GM13976 (cell line): ENCODE measurements around the gene ARHGEF25.

Source experiments
- DNase-seq: peaks from one replicate; pipeline ENCODE4 v3.0.0; 2012; ENCODE audit warnings: low spot score
- CTCF ChIP-seq: IDR thresholded peaks from 2 replicates; pipeline ENCODE4 v1.5.1; 2012; ENCODE audit warnings: borderline replicate concordance, mild to moderate bottlenecking; ENCODE audit not compliant: insufficient read depth; ENCODE audit errors: extremely low read depth, missing control alignments, control extremely low read depth
- in situ Hi-C: fragments of 300-500 bp; cut with MboI; formaldehyde crosslinking; loops from one replicate; pipeline ENCODE4 v1.12.0; 2022; ENCODE audit warnings: low sequenced_read_pairs, mixed read lengths, inconsistent platforms; ENCODE audit not compliant: unreplicated experiment

The ARHGEF25 gene

GRCh38 chr12:57580466-57580795, 30.8 kb upstream of the ARHGEF25 start:
- no peak for TF ChIP-seq CTCF
- DNase-seq: no peak
- in situ Hi-C loops: no loop called here

GRCh38 chr12:57581802-57582201, 29.4 kb upstream of the ARHGEF25 start:
- TF ChIP-seq CTCF: no peak
- DNase-seq: no peak
- in situ Hi-C loops: no loop called here

- DNase-seq: no peak
- in situ Hi-C loops: no loop called here
- TF ChIP-seq CTCF: no peak
Observed at GRCh38 chr12:57582440-57582839, 28.8 kb upstream of the ARHGEF25 start.

GRCh38 chr12:57583008-57583831, 28.0 kb upstream of the ARHGEF25 start:
- in situ Hi-C loops: no loop called here
- peak; percentile 87 for DNase-seq
- TF ChIP-seq CTCF: peak; percentile 86

- in situ Hi-C loops: no loop called here
- no peak for DNase-seq
- no peak for TF ChIP-seq CTCF
Observed at GRCh38 chr12:57584050-57584449, 27.2 kb upstream of the ARHGEF25 start.

GRCh38 chr12:57584690-57585089, 26.5 kb upstream of the ARHGEF25 start:
- TF ChIP-seq CTCF: no peak
- in situ Hi-C loops: no loop called here
- no peak for DNase-seq

GRCh38 chr12:57585156-57585555, 26.1 kb upstream of the ARHGEF25 start:
- in situ Hi-C loops: no loop called here
- no peak for DNase-seq
- no peak for TF ChIP-seq CTCF
